GM10248 (cell line): ENCODE data around the gene AHNAK.
"Not testable (repeated sequence)": the region's sequence is repeated elsewhere in the genome, so short reads cannot be mapped to it uniquely, and the experiment has no call there.

Experiments
- CTCF ChIA-PET: fragments of 300-600 bp; sonication (Branson Sonifier 250); formaldehyde crosslinking; extraction: SDS; loops from one replicate; lab custom pipeline; 2021; ENCODE audit warnings: antibody characterized with exemption; lab: Yijun Ruan, JAX
- POLR2A ChIA-PET: fragments of 350-650 bp; sonication (Branson Sonifier 250); formaldehyde crosslinking; extraction: SDS; loops from one replicate; lab custom pipeline; 2020; ENCODE audit warnings: antibody characterized with exemption; lab: Yijun Ruan, JAX
- DNase-seq: peaks from one replicate; pipeline ENCODE4 v3.0.0; 2012; ENCODE audit errors: extremely low spot score
- TF ChIP-seq, protein P1 (sequence below): IDR thresholded peaks from 2 replicates; pipeline ENCODE4 v1.5.1; 2012; ENCODE audit warnings: mild to moderate bottlenecking, low read depth; ENCODE audit errors: extremely low read depth, missing control alignments, control extremely low read depth

AHNAK gene

DNA sequence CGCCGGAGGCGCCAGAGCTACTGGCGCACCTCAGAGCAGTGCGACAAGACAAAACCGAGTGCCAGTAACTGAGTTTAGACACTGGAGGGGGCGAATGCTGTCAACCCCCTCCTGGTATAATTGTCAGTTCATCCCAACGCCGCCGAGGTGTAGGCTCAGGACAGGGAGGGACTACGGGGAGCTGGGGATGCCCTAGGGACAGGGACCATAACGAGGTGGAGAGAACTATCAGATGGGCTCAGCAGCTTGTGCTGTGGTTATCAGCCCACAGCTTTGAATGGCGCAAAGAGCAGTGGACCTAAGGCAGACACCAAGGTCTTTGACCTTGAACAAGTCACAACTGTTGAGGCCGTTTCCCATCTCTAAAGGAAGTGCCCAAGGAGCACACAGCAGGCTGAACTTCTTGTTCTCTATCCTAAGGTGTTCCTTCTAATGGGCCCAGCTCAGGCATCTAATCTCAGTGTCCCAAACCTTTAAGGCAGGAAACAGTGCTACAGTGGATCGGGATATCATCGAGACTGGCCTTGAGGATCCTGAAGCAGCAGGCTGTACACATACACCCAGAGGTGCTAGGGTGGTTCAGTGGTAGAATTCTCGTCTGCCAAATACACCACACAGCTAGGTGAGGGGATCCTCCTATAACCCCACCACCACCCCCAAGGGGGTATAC, 45.7 kb upstream of the AHNAK start:
- CTCF ChIA-PET, result interaction anchor here (0.9 to 4.1 kb wide), 31 partner anchors 9 to 197 kb away, joined by 3 to 50 read pairs (median 4); partner anchors contain the start of genes B3GAT3, EML3, LRRN4CL and MTA2
- TF ChIP-seq, protein P1, sequence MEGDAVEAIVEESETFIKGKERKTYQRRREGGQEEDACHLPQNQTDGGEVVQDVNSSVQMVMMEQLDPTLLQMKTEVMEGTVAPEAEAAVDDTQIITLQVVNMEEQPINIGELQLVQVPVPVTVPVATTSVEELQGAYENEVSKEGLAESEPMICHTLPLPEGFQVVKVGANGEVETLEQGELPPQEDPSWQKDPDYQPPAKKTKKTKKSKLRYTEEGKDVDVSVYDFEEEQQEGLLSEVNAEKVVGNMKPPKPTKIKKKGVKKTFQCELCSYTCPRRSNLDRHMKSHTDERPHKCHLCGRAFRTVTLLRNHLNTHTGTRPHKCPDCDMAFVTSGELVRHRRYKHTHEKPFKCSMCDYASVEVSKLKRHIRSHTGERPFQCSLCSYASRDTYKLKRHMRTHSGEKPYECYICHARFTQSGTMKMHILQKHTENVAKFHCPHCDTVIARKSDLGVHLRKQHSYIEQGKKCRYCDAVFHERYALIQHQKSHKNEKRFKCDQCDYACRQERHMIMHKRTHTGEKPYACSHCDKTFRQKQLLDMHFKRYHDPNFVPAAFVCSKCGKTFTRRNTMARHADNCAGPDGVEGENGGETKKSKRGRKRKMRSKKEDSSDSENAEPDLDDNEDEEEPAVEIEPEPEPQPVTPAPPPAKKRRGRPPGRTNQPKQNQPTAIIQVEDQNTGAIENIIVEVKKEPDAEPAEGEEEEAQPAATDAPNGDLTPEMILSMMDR, result no peak
- POLR2A ChIA-PET, result interaction anchor here (0.5 to 3.9 kb wide), 38 partner anchors 8 to 292 kb away, joined by 3 to 87 read pairs (median 6); partner anchors contain the start of genes B3GAT3, C11orf98, CSKMT and EEF1G
- DNase-seq, result no peak

DNA sequence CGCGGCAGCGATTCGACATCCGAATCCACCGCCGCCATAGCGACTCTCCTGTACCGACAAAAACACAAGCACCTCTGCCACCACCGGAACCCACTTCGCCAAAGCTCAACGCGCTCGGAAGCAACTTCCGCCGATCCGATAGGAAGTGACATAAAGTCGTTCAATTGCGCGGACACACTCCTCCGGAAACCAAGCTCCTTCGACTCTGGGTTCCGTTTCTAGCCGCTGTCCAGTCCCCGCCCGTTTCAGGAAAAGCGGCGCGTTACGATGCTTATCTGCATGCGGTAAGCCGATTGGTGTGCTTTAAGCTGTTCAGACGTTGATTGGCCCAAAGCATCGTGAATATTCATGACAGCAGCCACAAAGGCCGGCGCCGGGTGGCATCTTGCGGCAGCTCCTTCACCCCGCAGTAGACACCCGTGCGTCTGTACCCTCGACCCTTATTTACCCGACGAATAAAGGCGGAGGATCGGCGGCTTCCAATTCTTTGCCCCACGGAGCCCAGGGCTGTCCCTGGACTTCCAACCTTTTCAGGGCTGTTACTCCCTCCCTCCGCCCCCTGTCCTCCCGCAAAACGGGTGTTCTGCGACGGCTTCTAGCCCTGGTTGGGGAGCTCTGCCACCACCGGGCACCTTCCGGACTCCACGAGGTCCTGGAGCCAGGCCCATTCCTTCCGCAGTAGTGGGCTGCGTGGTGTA, 45.0 kb upstream of the AHNAK start, which contains the start of gene TUT1:
TSS of gene TUT1 (minus strand) at position 76 of the 698 bp plus-strand sequence. CDS start at position 38, 38 bp downstream.
- CTCF ChIA-PET, result interaction anchor here (0.8 to 4.1 kb wide), 29 partner anchors 9 to 197 kb away, joined by 3 to 50 read pairs (median 4); partner anchors contain the start of genes B3GAT3, EML3, LRRN4CL and MTA2
- POLR2A ChIA-PET, result interaction anchor here (0.5 to 3.9 kb wide), 44 partner anchors 9 to 293 kb away, joined by 3 to 87 read pairs (median 5); partner anchors contain the start of genes B3GAT3, C11orf98, CSKMT and EEF1G
- TF ChIP-seq, protein P1, result no peak
- peak; percentile 91 for DNase-seq

DNA sequence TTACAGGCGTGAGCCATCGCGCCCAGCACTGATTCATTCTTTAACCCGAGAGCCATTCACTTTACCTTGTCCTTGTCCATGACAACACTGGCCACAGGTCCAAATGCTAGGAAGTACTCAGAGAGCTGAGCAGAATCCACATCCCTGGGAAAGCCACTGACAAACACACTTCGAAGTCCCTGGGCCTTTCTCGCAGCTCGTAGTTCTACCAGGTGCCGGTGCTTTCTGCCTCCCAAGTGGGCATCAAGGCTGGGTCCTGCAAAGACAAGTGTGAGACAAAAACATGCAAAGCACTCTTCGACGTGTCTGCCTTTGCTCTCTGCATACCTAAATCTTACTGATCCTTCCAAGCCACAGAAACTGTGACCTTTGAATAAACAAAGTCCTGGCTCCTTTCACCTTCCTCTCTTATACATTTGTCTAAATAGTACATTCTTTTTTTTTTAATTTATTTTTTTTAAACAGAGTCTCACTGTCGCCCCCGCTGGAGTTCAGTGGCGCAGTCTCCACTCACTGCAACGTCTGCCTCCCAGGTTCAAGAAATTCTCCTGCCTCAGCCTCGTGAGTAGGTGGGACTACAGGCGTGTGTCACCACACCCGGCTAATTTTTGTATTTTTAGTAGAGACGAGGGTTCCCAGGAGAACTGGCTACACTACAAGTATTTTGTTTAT, 42.5 kb upstream of the AHNAK start:
- ChIA-PET CTCF (interaction anchor here (1.1 to 4.1 kb wide), 4 partner anchors 11 to 165 kb away, joined by 4 to 22 read pairs (median 5); partner anchors contain the start of gene MTA2), POLR2A (interaction anchor here (1.1 to 1.2 kb wide), 2 partner anchors 10 to 76 kb away, joined by 3 to 4 read pairs; partner anchors contain the start of genes C11orf98 and CSKMT)
- TF ChIP-seq, protein P1, result peak; percentile 4
- no peak for DNase-seq

DNA sequence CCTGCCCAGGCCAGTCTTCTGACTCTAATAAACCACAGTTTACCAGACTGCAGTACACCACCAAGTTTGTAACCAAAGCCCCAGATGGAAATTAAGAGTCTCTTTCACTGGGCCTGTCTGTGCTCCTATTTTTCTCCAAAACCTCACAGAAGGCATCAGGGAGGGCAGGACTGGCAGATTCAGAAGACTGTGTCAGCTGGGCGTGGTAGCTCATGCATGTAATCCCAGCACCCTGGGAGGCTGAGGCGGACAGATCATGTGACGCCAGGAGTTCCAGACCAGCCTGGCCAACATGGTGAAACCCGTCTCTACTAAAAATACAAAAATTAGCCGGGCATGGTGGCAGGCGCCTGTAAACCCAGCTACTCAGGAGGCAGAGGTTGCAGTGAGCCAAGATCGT, 38.8 kb upstream of the AHNAK start:
- not testable (repeated sequence) for DNase-seq
- POLR2A ChIA-PET, result interaction anchor here (0.8 to 1.1 kb wide), 2 partner anchors 9 to 12 kb away, joined by 3 read pairs; partner anchors contain the start of gene EEF1G
- CTCF ChIA-PET, result interaction anchor here (1.0 to 2.0 kb wide), 4 partner anchors 11 to 191 kb away, joined by 3 to 11 read pairs (median 4); partner anchors contain the start of gene EEF1G

DNA sequence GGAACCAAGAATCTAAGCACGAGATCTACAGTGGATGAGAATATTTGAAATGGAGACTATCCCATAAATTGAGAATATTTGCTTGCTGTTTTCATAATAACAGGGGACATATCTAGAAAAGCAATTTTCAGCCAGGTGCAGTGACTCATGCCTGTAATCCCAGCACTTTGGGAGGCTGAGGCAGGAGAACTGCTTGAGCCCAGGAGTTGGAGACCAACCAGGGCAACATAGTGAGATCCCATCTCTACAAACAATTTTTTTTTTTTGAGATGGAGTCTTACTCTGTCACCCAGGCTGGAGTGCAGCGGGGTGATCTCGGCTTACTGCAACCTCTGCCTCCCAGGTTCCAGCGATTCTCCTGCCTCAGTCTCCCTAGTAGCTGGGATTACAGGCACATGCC, 35.1 kb upstream of the AHNAK start:
- POLR2A ChIA-PET, result interaction anchor here (2.0 kb wide), 1 partner anchor 10 kb away, joined by 12 read pairs; the partner anchor contains the start of gene TUT1
- CTCF ChIA-PET, result interaction anchor here (1.3 kb wide), 1 partner anchor 38 kb away, joined by 4 read pairs; no protein-coding TSS in a partner anchor

DNA sequence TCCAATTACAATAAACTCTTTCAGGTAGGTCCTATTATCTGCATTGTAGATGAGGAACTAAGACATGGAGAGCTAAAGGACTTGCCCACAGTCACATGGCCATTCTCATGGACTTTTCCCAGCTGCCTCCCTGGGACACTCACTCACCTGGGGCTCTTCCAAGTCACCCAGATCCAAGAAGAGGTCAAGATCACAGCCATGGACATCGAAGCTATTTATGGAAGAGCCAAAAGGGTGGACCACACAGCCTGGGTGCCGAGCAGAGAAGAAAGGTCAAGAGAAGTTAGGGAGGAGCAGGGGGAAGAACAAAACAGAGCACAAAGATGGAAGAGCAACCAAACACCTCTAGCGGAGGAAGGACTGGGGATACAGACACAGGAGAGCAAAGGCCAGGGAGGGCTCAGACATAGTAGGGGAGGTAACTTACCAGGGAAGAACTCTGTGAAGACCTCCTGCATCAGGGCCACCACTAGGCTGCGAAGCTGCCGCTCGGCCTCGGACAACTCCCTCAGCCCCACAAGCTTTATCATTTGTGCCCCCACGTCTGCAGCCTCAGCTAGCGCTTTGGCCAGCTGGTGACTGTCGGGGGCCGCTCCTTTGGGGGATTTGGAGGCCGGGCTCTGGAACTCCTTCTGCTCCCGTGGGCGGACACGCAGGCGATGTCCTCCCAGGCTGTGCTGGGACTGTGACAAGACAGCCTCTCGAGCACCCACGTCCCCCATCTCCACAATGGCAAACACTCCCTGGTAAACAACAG, 34.5 kb upstream of the AHNAK start:
- ChIA-PET CTCF (interaction anchor here (1.4 to 1.5 kb wide), 2 partner anchors 10 to 38 kb away, joined by 3 to 4 read pairs; partner anchors contain the start of gene TUT1), POLR2A (interaction anchor here (0.7 to 2.0 kb wide), 2 partner anchors 10 to 178 kb away, joined by 5 to 12 read pairs; partner anchors contain the start of gene TUT1)
- DNase-seq, result no peak
- TF ChIP-seq, protein P1, result no peak

More for the DNA sequence above, 35.1 kb upstream of the AHNAK start:
- DNase-seq, result not testable (repeated sequence)
